Breast epithelium (tissue), 4 donors: ENCODE measurements around the gene C1orf105. TPM values are rescaled to one million over a fixed set of nuclear protein-coding genes. Genes with fewer than 3 reads are reported as not detected.

Source experiments
- DNase-seq, 2 donors: peaks; one replicate each; pipeline ENCODE4 v3.0.0-alpha.2; 2019; ENCODE audit warnings: low spot score in 2 of 2
- H3K27ac ChIP-seq, 2 donors: fragments of 200-600 bp; sonication (generic) in 1 of 2; one replicate each; pipeline ENCODE4 v1.5.1; 2016 to 2019; ENCODE audit warnings: mild to moderate bottlenecking in 1 of 2
- H3K27me3 ChIP-seq, 2 donors: fragments of 200-600 bp; sonication (generic) in 1 of 2; one replicate each; pipeline versions ENCODE4 v1.5.1 to v1.6.0; 2017 to 2019; ENCODE audit warnings: control low read depth in 1 of 2, mild to moderate bottlenecking in 1 of 2
- H3K36me3 ChIP-seq: fragments of 200-600 bp; one replicate; pipeline ENCODE4 v1.5.1; 2019
- H3K4me1 ChIP-seq, 2 donors: fragments of 200-600 bp; sonication (generic); one replicate each; pipeline ENCODE4 v1.5.1; 2016 to 2019; ENCODE audit warnings: control low read depth in 1 of 2
- H3K4me3 ChIP-seq, 3 donors: fragments of 200-600 bp; sonication (generic); 1 replicate in 2 of 3; 2 replicates in 1 of 3; pipeline ENCODE4 v1.5.1; 2016 to 2019; ENCODE audit warnings: mild to moderate bottlenecking in 3 of 3, moderate library complexity in 2 of 3
- H3K9me3 ChIP-seq, 2 donors: fragments of 200-600 bp; sonication (generic) in 1 of 2; one replicate each; pipeline ENCODE4 v1.5.1; 2016 to 2019; ENCODE audit warnings: control low read depth in 1 of 2
- POLR2A ChIP-seq: fragments of 450-650 bp; IDR thresholded peaks from one replicate; pipeline ENCODE4 v1.6.1; 2016; ENCODE audit warnings: antibody characterized with exemption, mild to moderate bottlenecking, moderate library complexity
- POLR2AphosphoS5 ChIP-seq, 3 donors: sonication (generic); formaldehyde crosslinking; IDR thresholded peaks; one replicate each; pipeline ENCODE4 v1.6.1; 2017; ENCODE audit warnings: antibody characterized with exemption in 3 of 3
- intact Hi-C: fragments of 100-400 bp; cut with DNase I; formaldehyde crosslinking; loops from one replicate; pipeline ENCODE4 v1.15.1; 2023; ENCODE audit warnings: low total_unique reads
- total RNA-seq, 3 donors: library from RNA; depleted of rRNA; stranded (reverse); fragments of >200 nt; gene quantifications; one replicate each; pipeline ENCODE4 v1.1.0, GENCODE V29; 2016
- TF ChIP-seq, protein P1 (sequence below), 3 donors: fragments of 450-650 bp; IDR thresholded peaks; one replicate each; pipeline ENCODE4 v1.5.1; 2016 to 2017; ENCODE audit warnings: antibody characterized with exemption in 3 of 3, mild to moderate bottlenecking in 3 of 3, moderate library complexity in 3 of 3

C1orf105 gene
- total RNA-seq, 3 donors from 2014 or later = not detected

DNA sequence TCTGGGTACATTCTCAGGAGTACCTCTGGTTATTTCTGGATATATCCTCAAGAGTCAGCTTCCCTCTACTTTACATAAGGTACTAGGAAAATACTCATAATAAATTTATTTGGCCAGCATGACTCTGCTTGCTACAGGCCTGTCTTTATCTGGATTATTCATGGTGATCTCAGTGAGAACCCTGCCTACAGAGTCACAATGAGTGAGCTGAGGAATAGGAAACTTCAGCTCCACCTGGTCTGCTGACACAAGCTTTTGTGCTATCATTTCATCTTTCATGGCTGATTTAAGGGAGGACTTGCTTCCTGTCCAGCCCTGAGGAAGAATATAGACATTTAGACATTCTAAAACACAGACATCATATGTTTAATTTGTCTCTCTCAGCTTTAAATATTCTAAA is 93.0 kb downstream of the C1orf105 start:
- intact Hi-C loops = no loop called here
- Histone ChIP-seq H3K27ac (no peak overlapping the region), H3K27me3 (no peaks in the 10 kb centered on the region), H3K36me3 (no peaks in the 10 kb centered on the region), H3K4me1 (no peaks in the 10 kb centered on the region), H3K9me3 (no peaks in the 10 kb centered on the region), H3K4me3 (no peak overlapping the region)
- TF ChIP-seq POLR2AphosphoS5 (IDR thresholded peaks at IDR 0.05) = no peak
- TF ChIP-seq POLR2A = no peak
- TF ChIP-seq, protein P1, sequence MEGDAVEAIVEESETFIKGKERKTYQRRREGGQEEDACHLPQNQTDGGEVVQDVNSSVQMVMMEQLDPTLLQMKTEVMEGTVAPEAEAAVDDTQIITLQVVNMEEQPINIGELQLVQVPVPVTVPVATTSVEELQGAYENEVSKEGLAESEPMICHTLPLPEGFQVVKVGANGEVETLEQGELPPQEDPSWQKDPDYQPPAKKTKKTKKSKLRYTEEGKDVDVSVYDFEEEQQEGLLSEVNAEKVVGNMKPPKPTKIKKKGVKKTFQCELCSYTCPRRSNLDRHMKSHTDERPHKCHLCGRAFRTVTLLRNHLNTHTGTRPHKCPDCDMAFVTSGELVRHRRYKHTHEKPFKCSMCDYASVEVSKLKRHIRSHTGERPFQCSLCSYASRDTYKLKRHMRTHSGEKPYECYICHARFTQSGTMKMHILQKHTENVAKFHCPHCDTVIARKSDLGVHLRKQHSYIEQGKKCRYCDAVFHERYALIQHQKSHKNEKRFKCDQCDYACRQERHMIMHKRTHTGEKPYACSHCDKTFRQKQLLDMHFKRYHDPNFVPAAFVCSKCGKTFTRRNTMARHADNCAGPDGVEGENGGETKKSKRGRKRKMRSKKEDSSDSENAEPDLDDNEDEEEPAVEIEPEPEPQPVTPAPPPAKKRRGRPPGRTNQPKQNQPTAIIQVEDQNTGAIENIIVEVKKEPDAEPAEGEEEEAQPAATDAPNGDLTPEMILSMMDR (IDR thresholded peaks at IDR 0.05) = no peak
- DNase-seq = no peak

DNA sequence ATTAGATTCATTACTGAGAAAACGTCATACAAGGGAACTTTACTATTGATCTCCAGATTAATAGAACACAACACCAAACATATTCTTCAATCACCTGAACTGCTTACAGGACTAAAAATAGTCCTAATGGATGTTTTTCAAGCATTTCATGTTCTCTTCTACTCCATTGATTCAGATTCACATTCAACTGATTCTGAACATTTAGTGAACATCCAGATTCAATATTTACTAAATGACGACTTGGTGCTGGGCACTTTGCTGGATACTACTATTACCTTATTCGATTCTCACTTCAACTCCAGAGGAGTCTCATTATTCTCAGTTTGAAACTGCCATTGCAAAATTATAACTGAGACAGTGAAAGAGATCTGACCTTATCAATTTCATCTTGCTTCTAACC is 93.6 kb downstream of the C1orf105 start:
- Histone ChIP-seq H3K27ac (no peak overlapping the region), H3K4me1 (no peaks in the 10 kb centered on the region)
- intact Hi-C loops = no loop called here

DNA sequence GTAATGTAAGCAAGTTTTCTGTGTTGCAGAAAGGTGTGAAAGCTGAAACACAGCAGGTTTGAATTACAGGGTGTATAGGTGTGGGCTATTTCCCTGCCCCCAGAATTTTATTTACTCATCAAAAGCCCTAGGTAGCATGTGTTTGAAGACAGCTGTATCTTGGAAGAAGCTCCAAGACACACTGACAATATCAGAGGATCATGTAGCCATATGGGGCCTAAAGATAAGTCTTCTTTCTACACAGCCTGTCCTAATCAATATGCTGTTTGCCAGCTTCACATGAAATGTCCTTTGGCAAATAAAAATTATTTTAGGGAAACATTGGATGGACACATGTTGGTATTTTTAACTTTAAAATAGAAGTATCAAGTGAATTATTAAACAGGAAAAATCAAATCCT is 95.0 kb downstream of the C1orf105 start:
- Histone ChIP-seq H3K27ac (no peak overlapping the region), H3K36me3 (no peaks in the 10 kb centered on the region), H3K4me1 (no peaks in the 10 kb centered on the region), H3K27me3 (no peaks in the 10 kb centered on the region), H3K9me3 (no peaks in the 10 kb centered on the region), H3K4me3 (no peak overlapping the region)
- intact Hi-C loops = no loop called here
- DNase-seq = no peak
- TF ChIP-seq POLR2AphosphoS5 (IDR thresholded peaks at IDR 0.05) (no peak), POLR2A (no peak)
- TF ChIP-seq, protein P1 (IDR thresholded peaks at IDR 0.05) = no peak

More for the DNA sequence above, 93.6 kb downstream of the C1orf105 start:
- DNase-seq = no peak
- TF ChIP-seq, protein P1 (IDR thresholded peaks at IDR 0.05) = no peak
- TF ChIP-seq POLR2AphosphoS5 (IDR thresholded peaks at IDR 0.05) (no peak), POLR2A (no peak)
- no peaks in the 10 kb centered on the region for H3K36me3 ChIP-seq
- no peaks in the 10 kb centered on the region for H3K27me3 ChIP-seq
- H3K9me3 ChIP-seq = no peaks in the 10 kb centered on the region
- H3K4me3 ChIP-seq = no peak overlapping the region

DNA sequence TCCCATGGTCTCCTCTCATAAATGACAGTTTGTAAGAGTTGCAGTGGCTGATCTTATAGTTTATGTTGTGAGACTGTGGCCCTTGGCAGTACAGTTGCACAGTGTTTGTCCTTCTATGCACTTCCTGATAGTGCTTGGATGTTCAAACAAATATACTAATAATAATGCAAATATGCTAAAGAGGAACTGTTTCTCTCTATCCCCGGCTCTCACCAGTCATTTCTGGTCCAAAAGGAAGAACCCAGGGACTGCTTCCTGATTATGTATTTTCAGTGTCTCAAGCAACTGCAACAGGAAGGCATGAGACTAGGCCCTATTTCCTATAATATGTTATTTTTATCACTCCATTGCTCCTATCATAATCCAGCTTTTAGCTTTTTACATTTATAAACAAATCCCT is 95.4 kb downstream of the C1orf105 start:
- H3K9me3 ChIP-seq = no peaks in the 10 kb centered on the region
- no peak overlapping the region for H3K4me3 ChIP-seq
- H3K27me3 ChIP-seq = no peaks in the 10 kb centered on the region
- no peak overlapping the region for H3K27ac ChIP-seq
- no peaks in the 10 kb centered on the region for H3K4me1 ChIP-seq
- intact Hi-C loops = no loop called here
- H3K36me3 ChIP-seq = no peaks in the 10 kb centered on the region
- TF ChIP-seq POLR2A (no peak), POLR2AphosphoS5 (IDR thresholded peaks at IDR 0.05) (no peak)
- TF ChIP-seq, protein P1 (IDR thresholded peaks at IDR 0.05) = no peak
- no peak for DNase-seq

DNA sequence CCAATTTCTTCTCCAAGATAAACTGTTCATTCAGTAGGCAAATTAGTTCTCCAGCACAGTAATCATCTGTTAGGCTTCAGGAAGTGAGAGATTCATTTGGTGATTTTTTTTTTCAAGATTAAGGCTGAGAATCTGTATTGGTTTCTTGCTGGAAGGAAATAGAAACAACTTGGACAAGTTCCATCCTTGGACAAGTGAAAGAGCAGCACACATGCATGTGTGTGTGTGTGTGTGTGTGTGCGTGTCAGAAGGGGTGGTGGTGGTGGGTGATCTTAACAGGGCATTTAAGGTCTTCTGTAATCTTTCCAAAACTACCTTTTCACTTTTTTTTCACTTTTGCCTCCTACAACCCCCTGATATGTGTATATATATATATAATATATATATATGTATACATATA is 96.6 kb downstream of the C1orf105 start:
- H3K9me3 ChIP-seq = no peaks in the 10 kb centered on the region

More for the DNA sequence above, 96.6 kb downstream of the C1orf105 start:
- intact Hi-C loops = no loop called here
- DNase-seq = no peak
- Histone ChIP-seq H3K4me1 (no peaks in the 10 kb centered on the region), H3K27me3 (no peaks in the 10 kb centered on the region), H3K27ac (no peak overlapping the region), H3K4me3 (no peak overlapping the region), H3K36me3 (no peaks in the 10 kb centered on the region)
- no peak for TF ChIP-seq POLR2A
- TF ChIP-seq, protein P1 (IDR thresholded peaks at IDR 0.05) = no peak
- TF ChIP-seq POLR2AphosphoS5 (IDR thresholded peaks at IDR 0.05) = no peak
